GM12865 (cell line): ENCODE results near the gene FZD8.

ENCODE experiments used
- DNase-seq: peaks from one replicate; pipeline ENCODE4 v3.0.0; 2010; ENCODE audit warnings: low read depth
- H3K4me3 ChIP-seq: 2 replicates; pipeline ENCODE4 v1.5.1; 2011; ENCODE audit warnings: mild to moderate bottlenecking, low read depth, low read length, control low read depth
- CTCF ChIP-seq: IDR thresholded peaks from 2 replicates; pipeline ENCODE4 v1.5.1; 2011; ENCODE audit warnings: low read length, control low read depth, low read depth, inconsistent platforms; ENCODE audit not compliant: insufficient read depth; ENCODE audit errors: missing control alignments

Gene FZD8

GRCh38 chr10:35641676-35642034 is 441 bp downstream of the FZD8 start:
- H3K4me3 ChIP-seq, result peak overlapping the region; percentile 61
- DNase-seq, result peak; percentile 36

DNA sequence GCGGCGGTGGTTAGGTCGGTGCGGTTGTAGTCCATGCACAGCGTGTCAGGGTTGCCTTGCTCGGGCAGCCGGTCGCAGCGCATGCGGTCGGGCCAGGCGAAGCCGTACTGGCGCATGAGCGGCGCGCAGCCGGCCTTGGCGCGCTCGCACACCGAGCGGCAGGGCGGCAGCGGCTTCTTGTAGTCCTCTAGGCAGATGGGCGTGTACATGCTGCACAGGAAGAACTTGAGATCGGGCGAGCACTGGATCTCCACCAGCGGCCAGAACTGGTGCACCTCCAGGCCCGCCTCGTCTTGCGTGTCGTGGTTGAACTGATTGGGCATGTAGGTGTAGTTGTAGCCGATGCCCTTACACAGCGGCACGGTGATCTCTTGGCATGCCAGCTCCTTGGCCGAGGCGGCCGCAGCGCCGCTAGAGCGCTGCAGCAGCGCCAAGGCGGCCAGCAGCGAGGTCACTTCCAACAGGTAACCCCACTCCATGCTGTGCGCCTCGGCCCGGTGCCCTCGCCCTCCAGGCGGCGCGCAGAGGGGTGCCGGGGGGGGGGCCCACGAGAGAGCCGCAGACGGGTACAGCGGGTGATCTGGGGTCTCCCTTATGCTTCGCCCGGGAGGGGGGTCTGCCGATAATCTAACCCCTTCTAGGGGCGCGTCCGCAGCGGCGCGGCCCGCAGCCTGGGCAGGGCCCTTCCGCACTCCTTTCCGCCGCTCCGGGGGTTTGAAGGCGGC is 983 bp downstream of the FZD8 start:
- TF ChIP-seq CTCF, result no peak
- H3K4me3 ChIP-seq, result peak overlapping the region; percentile 61
- DNase-seq, result peak; percentile 87

More at GRCh38 chr10:35641676-35642034, 441 bp downstream of the FZD8 start:
- TF ChIP-seq CTCF, result no peak

- DNase-seq, result peak; percentile 64
- TF ChIP-seq CTCF, result peak; percentile 36
- H3K4me3 ChIP-seq, result peak overlapping the region; percentile 8; the same call in 1 of the 2 replicates
Measured at GRCh38 chr10:35640474-35640873, 1.6 kb downstream of the FZD8 start.

- no peak for TF ChIP-seq CTCF
- peak; percentile 18 for DNase-seq
- no peak overlapping the region for H3K4me3 ChIP-seq
Measured at GRCh38 chr10:35639728-35640401, 2.2 kb downstream of the FZD8 start.

GRCh38 chr10:35639021-35639727 is 2.9 kb downstream of the FZD8 start:
- DNase-seq, result peak; percentile 11
- no peak overlapping the region for H3K4me3 ChIP-seq
- TF ChIP-seq CTCF, result no peak

GRCh38 chr10:35638101-35638500 is 4.0 kb downstream of the FZD8 start:
- no peak for TF ChIP-seq CTCF
- no peak overlapping the region for H3K4me3 ChIP-seq
- no peak for DNase-seq
